ENCODE results near the gene FBP2. TPM values are rescaled to one million over a fixed set of nuclear protein-coding genes. Genes with fewer than 3 reads are reported as not detected.

The FBP2 gene
- total RNA-seq, 2 experiments from 2014 or later: not detected

DNA sequence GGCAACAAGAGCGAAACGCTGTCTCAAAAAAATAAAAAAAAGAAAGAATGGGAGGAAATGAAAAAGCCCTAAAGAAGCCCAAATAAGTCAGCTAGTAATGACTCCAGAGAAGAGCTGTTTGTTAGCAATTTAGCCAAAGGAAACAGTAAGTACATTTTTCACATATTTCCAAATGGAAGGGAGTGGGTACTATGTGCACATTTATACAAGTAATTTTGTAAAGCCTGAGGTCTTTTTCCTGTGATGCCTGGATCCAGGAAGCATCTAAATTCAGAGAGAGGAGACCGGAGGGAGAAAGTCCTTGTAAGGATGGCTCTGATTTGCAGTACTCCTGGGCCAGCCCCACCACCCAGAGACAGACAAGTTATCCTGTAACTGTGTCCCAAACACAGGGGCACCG, 31.0 kb upstream of the FBP2 start:
- CTCF ChIA-PET: no interaction called here

DNA sequence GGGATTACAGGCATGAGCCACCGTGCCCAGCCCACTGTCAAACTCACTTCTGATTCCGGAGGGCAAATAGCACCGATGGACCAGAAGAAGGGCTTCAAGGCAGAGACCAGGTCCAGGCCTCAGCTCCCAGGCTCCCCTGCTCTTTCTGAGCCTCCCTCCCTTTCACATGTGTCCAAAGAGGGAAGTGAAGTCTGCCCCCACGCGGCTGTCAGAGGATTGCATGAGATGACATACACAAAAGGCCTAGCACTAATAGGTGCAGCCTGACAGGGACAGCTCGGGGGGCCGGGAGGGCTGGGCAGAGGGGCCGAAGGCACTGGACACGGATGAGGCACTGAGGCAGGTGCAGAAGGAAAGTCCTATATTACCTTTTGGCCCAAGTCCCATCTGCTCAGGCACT, 29.6 kb upstream of the FBP2 start:
- Mint-ChIP-seq H3K36me3 (ENCODE audit: low read depth) (no peaks in the 10 kb centered on the region), H3K4me1 (no peaks in the 10 kb centered on the region), H3K9me3 (no peaks in the 10 kb centered on the region), H3K27me3 (peaks cover 2% of the 10 kb centered on the region), H3K27ac (no peak overlapping the region), H3K4me3 (no peak overlapping the region)
- peak; percentile 33 for DNase-seq
- POLR2A ChIA-PET: no interaction called here
- CTCF ChIA-PET: no interaction called here

More for the DNA sequence above, 31.0 kb upstream of the FBP2 start:
- no peak for DNase-seq
- Mint-ChIP-seq H3K36me3 (ENCODE audit: low read depth) (no peaks in the 10 kb centered on the region), H3K27ac (no peak overlapping the region), H3K9me3 (no peaks in the 10 kb centered on the region), H3K4me3 (no peak overlapping the region), H3K27me3 (peaks cover 2% of the 10 kb centered on the region), H3K4me1 (no peaks in the 10 kb centered on the region)
- POLR2A ChIA-PET: no interaction called here

DNA sequence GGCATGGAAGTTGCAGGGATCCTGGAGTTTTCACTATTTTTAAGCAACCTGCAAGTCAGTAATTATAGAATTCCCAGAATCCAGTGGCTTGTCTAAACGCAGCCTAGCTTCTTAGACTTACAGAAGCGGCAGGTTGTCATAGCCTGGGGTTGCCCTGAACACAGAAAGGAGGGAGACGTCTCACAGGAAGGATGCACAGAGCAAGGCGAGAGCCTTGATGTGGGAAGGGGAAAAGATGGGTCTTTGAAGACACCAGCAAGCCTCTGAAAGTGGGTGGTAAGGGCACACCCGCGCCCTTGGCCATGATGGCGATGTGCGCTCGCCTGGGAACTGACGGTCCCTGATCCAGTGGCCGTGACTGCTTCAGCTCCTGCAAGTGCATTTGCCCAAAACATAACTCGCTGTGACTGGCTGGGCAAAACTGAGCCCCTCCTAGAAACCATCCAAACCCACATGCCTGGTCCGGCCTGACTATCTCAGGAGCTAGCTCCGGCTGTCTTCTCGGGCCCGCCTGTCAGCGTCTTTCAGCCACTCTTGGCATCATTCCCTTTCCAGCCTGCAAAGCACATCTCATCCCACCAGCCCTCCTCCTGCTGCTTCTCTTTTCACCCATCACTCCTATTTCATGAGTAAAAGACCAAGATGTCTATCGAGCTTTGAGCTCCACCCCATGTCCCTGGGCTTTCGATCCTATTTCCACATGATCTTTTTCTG, 28.6 kb upstream of the FBP2 start:
- Mint-ChIP-seq H3K4me1 (no peaks in the 10 kb centered on the region), H3K27ac (no peak overlapping the region), H3K27me3 (peaks cover 5% of the 10 kb centered on the region), H3K4me3 (no peak overlapping the region), H3K36me3 (ENCODE audit: low read depth) (no peaks in the 10 kb centered on the region), H3K9me3 (no peaks in the 10 kb centered on the region)
- ChIA-PET POLR2A (no interaction called here), CTCF (no interaction called here)
- DNase-seq: no peak

DNA sequence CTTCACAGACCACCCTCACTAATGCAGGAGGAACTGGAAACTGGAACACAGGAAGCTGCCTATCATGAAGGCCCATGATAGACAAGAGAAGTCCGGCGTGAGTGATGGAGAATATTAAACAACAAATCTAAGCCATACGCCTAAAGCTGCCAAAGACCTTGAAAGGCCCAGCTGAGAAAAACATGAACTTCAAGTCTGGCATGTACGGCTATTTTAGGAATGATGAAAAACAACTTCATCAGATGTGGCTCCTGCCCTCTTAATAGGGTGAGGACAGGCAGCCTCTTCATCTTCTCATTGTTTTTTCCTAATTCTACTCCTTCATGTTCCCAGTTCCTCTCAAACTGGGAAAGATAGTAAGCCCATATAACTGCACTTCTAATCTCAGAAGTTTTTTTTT, 25.4 kb upstream of the FBP2 start:
- DNase-seq: no peak
- ChIA-PET CTCF (no interaction called here), POLR2A (no interaction called here)
- H3K4me3 Mint-ChIP-seq: no peak overlapping the region
- H3K27ac Mint-ChIP-seq: no peak overlapping the region
- H3K9me3 Mint-ChIP-seq: no peaks in the 10 kb centered on the region
- H3K27me3 Mint-ChIP-seq: peaks cover 5% of the 10 kb centered on the region
- H3K36me3 Mint-ChIP-seq (ENCODE audit: low read depth): no peaks in the 10 kb centered on the region
- H3K4me1 Mint-ChIP-seq: no peaks in the 10 kb centered on the region

DNA sequence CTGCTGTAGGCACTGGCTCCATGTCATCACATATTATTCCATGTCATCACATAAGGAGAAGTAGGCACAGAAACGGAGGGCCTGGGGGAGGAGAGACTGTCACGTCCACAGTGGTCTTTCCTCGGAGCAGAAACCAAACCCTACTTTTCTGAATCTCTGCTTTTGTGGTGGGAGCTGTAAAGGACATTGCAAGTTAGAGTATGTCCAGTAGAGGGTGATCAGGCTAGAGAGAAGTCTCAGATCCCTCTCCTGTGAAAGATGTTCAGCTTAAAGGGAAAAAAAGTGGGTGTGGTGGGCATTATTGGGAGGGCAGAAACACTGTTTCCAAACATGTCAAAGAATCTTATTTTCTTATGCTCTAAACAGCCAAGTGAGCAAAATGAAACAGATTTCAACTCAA, 19.4 kb upstream of the FBP2 start:
- Mint-ChIP-seq H3K36me3 (ENCODE audit: low read depth) (no peaks in the 10 kb centered on the region), H3K9me3 (no peaks in the 10 kb centered on the region), H3K4me3 (no peak overlapping the region), H3K27me3 (peaks cover 29% of the 10 kb centered on the region), H3K27ac (no peak overlapping the region), H3K4me1 (peaks cover 8% of the 10 kb centered on the region)
- ChIA-PET CTCF (interaction anchor here (0.7 kb wide), 2 partner anchors 131 to 924 kb away, joined by 4 read pairs; no protein-coding TSS in a partner anchor), POLR2A (no interaction called here)
- no peak for DNase-seq

DNA sequence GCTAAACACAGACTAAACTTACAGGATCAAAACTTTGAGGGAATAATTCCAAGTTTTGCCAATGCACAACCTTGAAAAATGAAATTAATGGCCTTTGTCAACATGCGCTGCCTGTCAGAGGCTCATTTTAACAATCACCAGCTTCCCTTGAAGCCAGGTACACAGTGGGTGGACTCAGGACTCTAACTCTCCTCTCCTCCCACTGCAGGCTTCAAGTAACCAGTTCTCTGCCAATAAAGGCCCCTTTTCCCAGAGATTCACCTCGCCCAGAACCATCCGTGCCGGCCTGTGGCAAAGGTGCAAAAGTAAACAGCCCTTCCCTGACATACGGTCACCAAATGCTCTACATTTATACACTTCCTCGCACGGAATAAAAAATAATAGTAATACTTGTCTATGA, 18.4 kb upstream of the FBP2 start:
- CTCF ChIA-PET: interaction anchor here (0.7 to 1.9 kb wide), 2 partner anchors 58 to 132 kb away, joined by 3 to 4 read pairs; partner anchors contain the start of gene PCAT7
- H3K9me3 Mint-ChIP-seq: no peaks in the 10 kb centered on the region

DNA sequence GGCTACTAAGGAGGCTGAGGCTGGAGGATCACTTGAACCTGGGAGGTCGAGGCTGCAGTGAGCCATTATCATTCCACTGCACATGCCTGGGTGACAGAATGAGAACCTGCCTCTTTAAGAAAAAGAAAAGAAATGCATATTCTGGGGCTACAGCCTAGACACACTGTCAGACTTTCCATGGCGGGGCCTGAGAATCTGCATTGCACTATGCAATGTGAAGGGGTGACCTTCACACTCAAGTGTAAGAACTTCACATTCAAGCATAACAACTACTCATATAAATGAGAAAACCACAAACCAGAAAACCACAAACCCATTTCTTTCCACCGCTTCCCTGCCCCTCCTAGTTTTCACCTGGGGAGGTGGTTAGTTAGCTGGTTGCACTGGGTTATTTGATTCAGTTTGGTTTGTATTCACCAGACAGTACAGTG, 18.0 kb upstream of the FBP2 start:
- DNase-seq: peak; percentile 27
- H3K4me3 Mint-ChIP-seq: no peak overlapping the region
- H3K27me3 Mint-ChIP-seq: peaks cover 31% of the 10 kb centered on the region
- H3K4me1 Mint-ChIP-seq: peaks cover 8% of the 10 kb centered on the region
- H3K36me3 Mint-ChIP-seq (ENCODE audit: low read depth): no peaks in the 10 kb centered on the region
- ChIA-PET CTCF (interaction anchor here (1.9 kb wide), 1 partner anchor 57 kb away, joined by 3 read pairs; the partner anchor contains the start of gene PCAT7), POLR2A (no interaction called here)
- H3K9me3 Mint-ChIP-seq: no peaks in the 10 kb centered on the region
- H3K27ac Mint-ChIP-seq: no peak overlapping the region

More for the DNA sequence above, 18.4 kb upstream of the FBP2 start:
- Mint-ChIP-seq H3K4me3 (no peak overlapping the region), H3K27me3 (peaks cover 27% of the 10 kb centered on the region), H3K36me3 (ENCODE audit: low read depth) (no peaks in the 10 kb centered on the region), H3K27ac (no peak overlapping the region), H3K4me1 (peaks cover 8% of the 10 kb centered on the region)
- DNase-seq: no peak
- POLR2A ChIA-PET: no interaction called here

DNA sequence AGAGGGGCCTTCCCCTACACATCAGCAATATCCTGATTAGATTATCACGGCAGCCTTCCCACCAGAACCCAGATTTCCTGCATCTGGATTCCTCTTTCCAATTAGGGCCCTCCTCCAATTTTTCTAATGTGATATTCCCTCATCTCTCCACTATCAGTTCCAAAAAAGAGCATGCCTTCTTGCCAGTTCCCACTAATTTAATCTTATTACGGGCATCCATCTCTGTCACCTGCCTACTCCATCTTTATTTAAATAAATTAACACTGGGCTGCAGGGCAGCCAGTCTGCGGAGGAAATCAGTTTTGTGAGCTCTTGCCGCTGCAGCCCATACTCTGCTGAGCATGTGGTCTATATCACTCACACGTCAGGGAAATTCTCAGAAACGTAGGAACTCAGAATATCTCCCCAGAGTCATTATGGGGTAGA, 16.6 kb upstream of the FBP2 start:
- H3K4me3 Mint-ChIP-seq: no peak overlapping the region
- CTCF ChIA-PET: interaction anchor here (1.9 kb wide), 1 partner anchor 56 kb away, joined by 3 read pairs; the partner anchor contains the start of gene PCAT7
- no peaks in the 10 kb centered on the region for H3K9me3 Mint-ChIP-seq
- no peak for DNase-seq
- no peak overlapping the region for H3K27ac Mint-ChIP-seq
- POLR2A ChIA-PET: no interaction called here
- peaks cover 8% of the 10 kb centered on the region for H3K4me1 Mint-ChIP-seq
- peaks cover 38% of the 10 kb centered on the region for H3K27me3 Mint-ChIP-seq
- no peaks in the 10 kb centered on the region for H3K36me3 Mint-ChIP-seq (ENCODE audit: low read depth)

DNA sequence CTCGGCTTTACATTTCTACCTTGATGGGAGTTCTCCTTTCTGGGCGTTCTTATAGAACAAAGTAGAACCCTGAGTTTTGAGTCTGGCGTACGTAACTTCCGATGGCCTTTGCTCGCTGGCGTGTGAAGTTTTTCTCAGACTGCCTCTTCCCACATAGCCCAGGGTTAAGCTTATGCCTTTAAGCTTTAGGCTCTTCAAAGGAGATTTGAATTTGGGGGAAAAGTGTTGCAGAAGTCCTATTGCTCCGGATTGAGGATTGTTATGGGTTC, 13.7 kb upstream of the FBP2 start:
- POLR2A ChIA-PET: no interaction called here
- no peak overlapping the region for H3K4me3 Mint-ChIP-seq
- no peak overlapping the region for H3K27ac Mint-ChIP-seq
- H3K27me3 Mint-ChIP-seq: peaks cover 43% of the 10 kb centered on the region
- no peaks in the 10 kb centered on the region for H3K9me3 Mint-ChIP-seq
- no peak for DNase-seq
- CTCF ChIA-PET: no interaction called here
- no peaks in the 10 kb centered on the region for H3K36me3 Mint-ChIP-seq (ENCODE audit: low read depth)
- peaks cover 11% of the 10 kb centered on the region for H3K4me1 Mint-ChIP-seq

DNA sequence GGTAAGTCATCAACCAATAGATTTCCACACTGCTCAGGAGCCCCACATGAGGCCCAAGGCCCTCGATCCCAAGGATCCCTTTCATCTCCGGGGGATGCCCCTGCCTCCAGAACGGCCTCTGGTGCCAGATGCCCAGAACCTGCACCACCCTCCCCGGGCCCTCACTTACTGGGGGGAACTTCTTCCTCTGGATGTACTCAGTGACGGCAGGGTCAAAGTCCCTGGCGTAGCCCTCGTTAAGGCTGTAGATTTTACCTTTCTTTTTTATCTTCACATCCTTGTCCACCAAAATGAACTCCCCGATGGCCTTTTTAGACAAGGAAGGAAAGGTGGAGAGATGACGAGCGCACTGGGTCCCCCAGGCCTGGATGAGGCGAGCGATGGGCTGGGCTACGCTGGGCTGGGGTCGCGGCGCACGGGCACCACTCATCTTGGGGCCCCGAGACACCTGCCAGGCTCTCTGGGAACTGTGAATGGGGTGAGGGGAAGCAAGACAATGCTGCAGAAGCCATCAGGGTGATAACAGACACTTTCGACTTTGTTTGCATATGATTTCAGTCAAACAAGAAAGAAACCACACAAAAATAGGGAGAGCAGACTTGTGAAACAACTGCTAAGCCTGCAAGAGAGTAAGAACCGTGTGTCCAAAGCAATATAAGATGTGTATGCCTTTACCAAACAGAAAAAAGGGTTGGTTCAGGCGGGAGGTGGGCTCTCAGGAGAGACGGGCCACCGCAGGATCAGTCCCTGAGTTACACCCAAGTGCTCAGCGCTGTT, 13.2 kb upstream of the FBP2 start:
- ChIA-PET CTCF (no interaction called here), POLR2A (no interaction called here)
- H3K27ac Mint-ChIP-seq: no peak overlapping the region
- H3K36me3 Mint-ChIP-seq (ENCODE audit: low read depth): no peaks in the 10 kb centered on the region
- no peak for DNase-seq
- H3K4me1 Mint-ChIP-seq: peaks cover 6% of the 10 kb centered on the region
- no peaks in the 10 kb centered on the region for H3K9me3 Mint-ChIP-seq
- no peak overlapping the region for H3K4me3 Mint-ChIP-seq
- H3K27me3 Mint-ChIP-seq: peaks cover 40% of the 10 kb centered on the region

DNA sequence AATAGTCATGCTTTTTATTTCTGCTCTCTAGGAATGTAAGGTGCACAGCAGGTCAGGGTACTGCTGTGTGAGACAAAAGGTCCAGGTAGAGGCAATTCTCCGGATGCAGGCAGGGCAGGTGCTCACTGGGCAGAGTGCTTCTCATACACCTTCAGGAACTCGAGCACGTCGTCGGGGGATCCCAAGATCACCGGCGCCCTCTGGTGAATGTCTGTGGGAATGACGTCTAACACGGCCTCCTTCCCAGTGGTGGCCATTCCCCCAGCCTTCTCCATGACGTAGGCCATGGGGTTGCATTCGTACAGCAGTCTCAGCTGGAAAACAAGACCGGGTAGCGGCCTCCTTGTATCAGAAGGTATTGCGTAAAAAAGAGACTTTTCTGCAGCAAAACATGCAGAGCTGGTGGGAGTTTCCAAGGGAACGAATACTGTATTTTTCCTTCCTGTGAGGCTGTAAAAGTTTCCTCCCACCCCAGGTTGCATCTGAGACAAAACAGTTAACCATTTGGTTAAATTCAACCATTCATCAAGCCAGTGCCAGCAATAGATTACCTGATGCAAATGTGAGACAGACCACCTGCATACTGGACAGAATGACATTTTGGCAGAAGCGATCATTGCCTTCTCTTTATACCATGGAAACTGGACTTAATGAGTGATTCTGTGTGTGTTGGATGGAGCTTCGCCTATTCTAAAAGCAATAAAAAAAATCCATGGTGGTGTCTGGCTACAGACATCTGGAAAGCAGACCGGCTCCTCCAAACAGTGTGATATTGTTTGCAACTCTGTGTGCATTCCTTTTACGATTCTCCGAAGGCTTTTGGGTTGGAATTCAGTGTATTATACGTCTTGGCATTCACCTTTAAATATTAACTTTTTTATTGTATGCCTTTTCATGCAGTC, 9.9 kb upstream of the FBP2 start:
- no peak overlapping the region for H3K4me3 Mint-ChIP-seq
- H3K27ac Mint-ChIP-seq: no peak overlapping the region
- peaks cover 22% of the 10 kb centered on the region for H3K27me3 Mint-ChIP-seq
- peak; percentile 71 for DNase-seq
- POLR2A ChIA-PET: no interaction called here
- no peaks in the 10 kb centered on the region for H3K9me3 Mint-ChIP-seq
- CTCF ChIA-PET: no interaction called here
- no peaks in the 10 kb centered on the region for H3K36me3 Mint-ChIP-seq (ENCODE audit: low read depth)
- H3K4me1 Mint-ChIP-seq: peaks cover 3% of the 10 kb centered on the region

DNA sequence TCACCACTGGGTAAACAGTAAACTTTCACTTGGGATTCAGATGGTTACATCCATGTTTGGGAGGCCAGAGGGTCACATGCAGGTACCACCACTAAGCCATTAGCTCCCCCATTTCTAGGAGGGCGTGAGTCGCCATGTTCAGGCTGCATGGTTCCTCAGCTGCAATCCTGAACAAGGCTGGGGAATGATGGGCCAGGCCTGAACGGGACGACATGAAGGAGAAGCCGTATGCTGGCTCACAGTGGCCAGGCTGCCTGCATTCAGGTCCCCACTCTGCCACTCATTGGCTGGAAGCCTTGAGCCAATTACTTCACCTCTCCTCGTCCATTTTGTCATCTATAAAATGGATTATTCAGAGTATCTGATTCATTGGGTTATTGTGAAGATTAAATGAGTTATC, 9.0 kb upstream of the FBP2 start:
- Mint-ChIP-seq H3K4me1 (peaks cover 3% of the 10 kb centered on the region), H3K9me3 (no peaks in the 10 kb centered on the region), H3K4me3 (no peak overlapping the region), H3K27ac (no peak overlapping the region), H3K36me3 (ENCODE audit: low read depth) (no peaks in the 10 kb centered on the region), H3K27me3 (peaks cover 24% of the 10 kb centered on the region)
- no peak for DNase-seq
- ChIA-PET POLR2A (no interaction called here), CTCF (interaction anchor here (0.7 to 0.8 kb wide), 4 partner anchors 228 to 1392 kb away, joined by 3 to 4 read pairs (median 4); a partner anchor contains a TSS)

DNA sequence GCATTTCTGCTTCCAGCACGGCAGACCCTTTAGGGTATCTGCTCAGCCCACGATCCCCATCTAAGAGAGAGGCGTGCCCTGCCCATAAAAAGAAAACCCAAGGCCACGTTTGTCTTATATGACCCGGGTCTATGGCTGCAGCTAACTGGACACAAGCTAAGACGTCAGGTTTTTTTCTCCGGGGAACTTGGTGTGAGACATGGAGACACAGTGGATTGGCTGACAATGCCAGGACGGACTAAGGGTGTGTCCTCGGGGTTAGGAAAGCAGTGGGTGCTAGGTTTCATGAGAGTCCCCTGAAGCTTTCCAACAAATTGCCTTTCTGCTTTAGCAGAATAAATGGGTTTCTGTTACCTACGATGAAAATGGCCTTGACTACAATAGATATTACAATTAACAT, 7.1 kb upstream of the FBP2 start:
- ChIA-PET CTCF (no interaction called here), POLR2A (no interaction called here)
- Mint-ChIP-seq H3K4me3 (no peak overlapping the region), H3K27ac (no peak overlapping the region), H3K36me3 (ENCODE audit: low read depth) (no peaks in the 10 kb centered on the region), H3K4me1 (peaks cover 3% of the 10 kb centered on the region), H3K27me3 (peaks cover 16% of the 10 kb centered on the region), H3K9me3 (no peaks in the 10 kb centered on the region)
- no peak for DNase-seq

Data from activated CD4-positive, alpha-beta memory T cell treated with anti-CD3 and anti-CD28 coated beads, Interleukin-2, amount 10 ng/mL, durations not matched to agents 7 days and 5 days (primary cell).